Sigmoid colon (tissue), 4 donors: ENCODE results near the gene ARL16.

ENCODE experiments used
- POLR2A ChIP-seq, 2 donors: fragments of 450-650 bp; IDR thresholded peaks; one replicate each; pipeline ENCODE4 v1.6.1; 2016; ENCODE audit warnings: antibody characterized with exemption in 2 of 2, mild to moderate bottlenecking in 2 of 2, moderate library complexity in 2 of 2
- POLR2AphosphoS5 ChIP-seq, 4 donors: sonication (generic); formaldehyde crosslinking; IDR thresholded peaks; one replicate each; pipeline ENCODE4 v1.6.1; 2017; ENCODE audit warnings: antibody characterized with exemption in 4 of 4

- TF ChIP-seq POLR2A (IDR thresholded peaks at IDR 0.05): no peak
- no peak for TF ChIP-seq POLR2AphosphoS5 (IDR thresholded peaks at IDR 0.05)
Observed at GRCh38 chr17:81706757-81707624, 23.4 kb upstream of the ARL16 start.
